ENCODE data around the gene GSTA3. TPM values are rescaled to one million over a fixed set of nuclear protein-coding genes. Genes with fewer than 3 reads are reported as not detected.
"Not testable (repeated sequence)": the region's sequence is repeated elsewhere in the genome, so short reads cannot be mapped to it uniquely, and the experiment has no call there.

The GSTA3 gene
- not detected for total RNA-seq

DNA sequence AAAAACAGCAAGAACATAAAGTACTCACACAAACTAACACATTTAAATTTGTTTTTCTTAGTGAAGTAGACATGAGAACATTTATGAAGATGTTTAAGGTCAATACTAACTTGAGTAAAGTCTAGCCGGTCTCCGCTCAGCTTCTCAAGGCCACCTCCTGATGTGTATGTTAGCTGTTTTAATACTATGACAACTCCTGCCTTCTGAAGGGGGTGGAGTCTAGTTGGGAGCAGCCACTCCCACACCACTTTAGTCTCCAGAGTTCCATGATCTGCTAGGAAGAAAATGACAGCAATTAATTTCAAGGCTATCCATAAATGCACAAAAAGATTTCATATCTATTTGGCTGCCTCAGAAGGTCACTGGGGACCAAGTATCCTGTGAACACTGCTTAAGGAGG lies at the start of gene GSTA3:
Gene GSTA3 (minus strand): TSS at position 168 of the 400 bp plus-strand sequence. CDS start 3,864 bp downstream, outside the sequence.
- WGBS, result 93% methylated on average over 2 of the region's 2 CpGs
- no peaks in the 10 kb centered on the region for H3K27me3 ChIP-seq
- no peaks in the 10 kb centered on the region for H3K36me3 ChIP-seq
- no peak for DNase-seq (ENCODE audit: extremely low spot score)
- H3K27ac ChIP-seq (replicated peaks in 1 of 4), result no peak within 1 kb of the TSS
- TF ChIP-seq POLR2A (IDR thresholded peaks at IDR 0.05; ENCODE audit: low read depth) (no peak), EP300 (IDR thresholded peaks at IDR 0.05) (no peak)
- H3K4me3 ChIP-seq, result no peak within 1 kb of the TSS
- H3K4me1 ChIP-seq, result no peaks in the 10 kb centered on the region
- intact Hi-C loops (cut with DNase I), result no loop called here
- H3K9me3 ChIP-seq, result no peaks in the 10 kb centered on the region

DNA sequence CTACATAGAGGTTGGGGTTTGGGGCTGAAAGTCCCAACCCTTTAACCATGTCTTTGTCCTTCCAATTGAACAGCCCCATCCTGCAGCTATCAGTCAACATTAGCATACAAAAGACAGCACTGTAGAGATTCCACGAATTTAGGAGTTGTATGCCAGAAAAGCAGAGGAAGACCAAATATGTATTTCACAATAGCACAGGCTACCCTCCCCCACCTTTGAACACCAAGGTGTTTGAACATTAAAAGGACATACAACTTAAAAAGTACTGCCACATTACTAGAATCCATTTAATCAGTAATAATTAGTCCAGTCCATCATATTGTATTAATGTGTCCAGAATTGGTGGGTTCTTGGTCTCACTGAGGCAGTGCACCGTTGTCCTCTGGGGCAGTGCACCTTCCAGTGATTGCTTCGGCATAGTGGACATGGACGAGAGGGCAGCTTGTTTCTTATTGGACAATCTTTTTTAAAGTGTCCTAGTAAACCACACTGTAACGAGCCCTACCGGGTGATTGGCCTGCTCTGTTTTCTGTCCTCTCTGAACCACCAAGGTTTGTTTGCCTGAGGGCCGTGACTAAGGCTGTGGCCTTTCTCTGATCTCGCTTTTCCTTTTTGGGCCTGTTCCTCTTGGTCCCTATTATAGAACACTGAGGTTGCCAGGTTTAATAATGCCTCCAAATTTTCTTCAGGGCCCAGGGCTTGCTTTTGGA lies 49.2 kb upstream of the GSTA3 start:
- Histone ChIP-seq H3K27me3 (no peaks in the 10 kb centered on the region), H3K27ac (replicated peaks in 1 of 4) (no peak overlapping the region), H3K36me3 (no peaks in the 10 kb centered on the region), H3K9me3 (peaks cover 0 to 5% (median 0%) of the 10 kb centered on the region in 4 donors), H3K4me1 (no peaks in the 10 kb centered on the region), H3K4me3 (no peak overlapping the region)
- TF ChIP-seq EP300 (IDR thresholded peaks at IDR 0.05) (no peak), POLR2AphosphoS5 (IDR thresholded peaks at IDR 0.05) (no peak), POLR2A (IDR thresholded peaks at IDR 0.05; ENCODE audit: low read depth) (no peak)
- TF ChIP-seq, protein P1, sequence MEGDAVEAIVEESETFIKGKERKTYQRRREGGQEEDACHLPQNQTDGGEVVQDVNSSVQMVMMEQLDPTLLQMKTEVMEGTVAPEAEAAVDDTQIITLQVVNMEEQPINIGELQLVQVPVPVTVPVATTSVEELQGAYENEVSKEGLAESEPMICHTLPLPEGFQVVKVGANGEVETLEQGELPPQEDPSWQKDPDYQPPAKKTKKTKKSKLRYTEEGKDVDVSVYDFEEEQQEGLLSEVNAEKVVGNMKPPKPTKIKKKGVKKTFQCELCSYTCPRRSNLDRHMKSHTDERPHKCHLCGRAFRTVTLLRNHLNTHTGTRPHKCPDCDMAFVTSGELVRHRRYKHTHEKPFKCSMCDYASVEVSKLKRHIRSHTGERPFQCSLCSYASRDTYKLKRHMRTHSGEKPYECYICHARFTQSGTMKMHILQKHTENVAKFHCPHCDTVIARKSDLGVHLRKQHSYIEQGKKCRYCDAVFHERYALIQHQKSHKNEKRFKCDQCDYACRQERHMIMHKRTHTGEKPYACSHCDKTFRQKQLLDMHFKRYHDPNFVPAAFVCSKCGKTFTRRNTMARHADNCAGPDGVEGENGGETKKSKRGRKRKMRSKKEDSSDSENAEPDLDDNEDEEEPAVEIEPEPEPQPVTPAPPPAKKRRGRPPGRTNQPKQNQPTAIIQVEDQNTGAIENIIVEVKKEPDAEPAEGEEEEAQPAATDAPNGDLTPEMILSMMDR (IDR thresholded peaks at IDR 0.05), result no peak
- 59% methylated on average over 8 of the region's 8 CpGs for WGBS
- peak; percentile 68 for DNase-seq (ENCODE audit: extremely low spot score)
- intact Hi-C loops (cut with DNase I), result no loop called here

DNA sequence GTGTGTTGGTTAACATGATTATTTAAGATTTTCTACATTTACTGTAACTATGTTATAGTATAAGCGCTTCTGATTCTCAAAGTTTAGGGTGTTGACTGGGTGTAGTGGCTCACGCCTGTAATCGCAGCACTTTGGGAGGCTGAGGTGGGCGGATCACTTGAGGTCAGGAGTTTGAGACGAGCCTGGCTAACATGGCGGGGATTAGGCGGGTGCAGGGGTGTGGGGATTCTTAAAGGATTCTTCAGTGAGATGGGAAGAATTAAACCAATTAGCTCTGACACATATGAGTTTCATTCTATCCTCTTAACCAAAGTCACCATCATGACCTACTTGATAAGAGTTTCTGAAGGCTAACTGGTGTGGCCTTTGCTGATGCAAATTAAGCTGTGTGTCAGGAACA lies 46.4 kb upstream of the GSTA3 start:
- intact Hi-C loops (cut with DNase I), result no loop called here
- H3K4me1 ChIP-seq, result no peaks in the 10 kb centered on the region
- no peak overlapping the region for H3K4me3 ChIP-seq
- DNase-seq (ENCODE audit: extremely low spot score), result peak; percentile 68
- TF ChIP-seq POLR2AphosphoS5 (IDR thresholded peaks at IDR 0.05), result no peak
- no peak for TF ChIP-seq POLR2A (IDR thresholded peaks at IDR 0.05; ENCODE audit: low read depth)
- TF ChIP-seq EP300 (IDR thresholded peaks at IDR 0.05), result no peak
- TF ChIP-seq, protein P1 (IDR thresholded peaks at IDR 0.05), result no peak
- H3K27me3 ChIP-seq, result no peaks in the 10 kb centered on the region
- H3K36me3 ChIP-seq, result no peaks in the 10 kb centered on the region
- WGBS, result 95% methylated on average over 7 of the region's 7 CpGs
- H3K27ac ChIP-seq (replicated peaks in 1 of 4), result no peak overlapping the region
- H3K9me3 ChIP-seq, result no peaks in the 10 kb centered on the region

DNA sequence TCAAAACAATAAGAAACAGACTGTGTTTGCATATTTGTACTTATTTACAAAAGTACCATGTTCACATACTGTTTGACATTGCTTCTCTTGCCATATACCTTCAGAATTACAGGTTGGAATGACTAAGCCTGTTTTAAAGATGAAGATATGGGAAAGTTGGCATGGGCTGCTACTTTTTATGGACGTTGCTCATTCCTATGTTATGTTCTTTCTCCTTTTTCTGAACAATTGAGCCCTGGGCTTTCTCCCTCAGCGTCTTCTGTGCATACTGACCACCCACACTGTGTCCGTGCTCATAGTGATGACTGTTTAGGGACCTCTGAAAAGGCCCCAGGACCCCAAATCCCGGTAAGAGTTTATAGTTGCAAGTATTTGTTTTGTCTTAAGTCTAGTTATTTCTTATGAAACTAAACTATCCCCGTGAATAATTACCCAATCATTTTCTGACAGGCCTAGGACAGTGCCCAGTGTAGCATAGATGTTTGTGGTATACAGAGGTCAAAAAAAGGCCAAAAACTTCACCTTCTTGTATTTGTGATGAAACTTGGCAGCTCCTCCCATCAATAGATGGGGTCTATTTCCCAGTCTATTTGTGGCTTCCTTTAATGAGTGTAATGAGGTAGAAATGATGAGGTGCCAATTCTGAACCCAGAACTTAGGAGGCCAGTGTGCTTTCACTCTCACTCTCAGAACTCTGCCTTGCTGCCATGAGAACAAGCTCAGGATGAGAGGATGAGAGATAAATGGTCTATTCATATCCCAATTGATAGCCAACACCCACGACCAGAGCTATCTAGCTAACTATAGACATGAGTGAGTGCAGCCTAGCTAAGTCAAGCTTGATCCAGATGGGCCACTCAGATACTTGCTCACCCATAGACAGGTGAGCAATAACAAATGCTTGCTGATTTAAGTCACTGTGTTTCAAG lies 44.7 kb upstream of the GSTA3 start:
- Histone ChIP-seq H3K27ac (replicated peaks in 1 of 4) (no peak overlapping the region), H3K9me3 (no peaks in the 10 kb centered on the region), H3K4me1 (no peaks in the 10 kb centered on the region), H3K4me3 (no peak overlapping the region), H3K36me3 (no peaks in the 10 kb centered on the region), H3K27me3 (no peaks in the 10 kb centered on the region)
- TF ChIP-seq POLR2AphosphoS5 (IDR thresholded peaks at IDR 0.05), result no peak
- no peak for TF ChIP-seq EP300 (IDR thresholded peaks at IDR 0.05)
- 73% methylated on average over 6 of the region's 6 CpGs for WGBS
- no peak for DNase-seq (ENCODE audit: extremely low spot score)
- intact Hi-C loops (cut with DNase I), result no loop called here

DNA sequence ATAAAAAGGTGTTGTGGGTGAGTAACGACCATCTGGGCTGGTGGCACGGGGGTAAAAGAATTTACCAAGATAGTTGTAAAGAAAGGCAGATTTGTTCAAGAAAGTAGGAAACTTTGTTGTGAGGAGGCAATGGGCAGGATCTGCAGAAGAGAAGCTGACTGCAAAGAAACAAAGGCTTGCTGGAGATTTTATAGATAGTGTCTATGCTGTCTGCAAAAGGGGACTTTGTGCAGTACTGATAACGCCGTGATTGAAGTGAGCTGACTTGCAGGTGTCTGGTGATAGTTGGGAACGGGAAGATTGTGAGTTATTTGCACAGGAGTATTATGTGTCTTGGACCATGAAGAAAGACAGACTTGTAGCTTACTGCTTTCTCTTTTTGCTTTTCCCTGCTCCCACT lies 36.8 kb upstream of the GSTA3 start:
- H3K36me3 ChIP-seq, result no peaks in the 10 kb centered on the region
- DNase-seq (ENCODE audit: extremely low spot score), result no peak
- 32% methylated on average over 5 of the region's 5 CpGs for WGBS
- H3K9me3 ChIP-seq, result no peaks in the 10 kb centered on the region
- no peaks in the 10 kb centered on the region for H3K4me1 ChIP-seq
- no peak overlapping the region for H3K4me3 ChIP-seq
- intact Hi-C loops (cut with DNase I), result no loop called here
- no peaks in the 10 kb centered on the region for H3K27me3 ChIP-seq
- H3K27ac ChIP-seq (replicated peaks in 1 of 4), result no peak overlapping the region
- TF ChIP-seq POLR2A (IDR thresholded peaks at IDR 0.05; ENCODE audit: low read depth) (no peak), EP300 (IDR thresholded peaks at IDR 0.05) (no peak), POLR2AphosphoS5 (IDR thresholded peaks at IDR 0.05) (no peak)
- TF ChIP-seq, protein P1 (IDR thresholded peaks at IDR 0.05), result no peak

DNA sequence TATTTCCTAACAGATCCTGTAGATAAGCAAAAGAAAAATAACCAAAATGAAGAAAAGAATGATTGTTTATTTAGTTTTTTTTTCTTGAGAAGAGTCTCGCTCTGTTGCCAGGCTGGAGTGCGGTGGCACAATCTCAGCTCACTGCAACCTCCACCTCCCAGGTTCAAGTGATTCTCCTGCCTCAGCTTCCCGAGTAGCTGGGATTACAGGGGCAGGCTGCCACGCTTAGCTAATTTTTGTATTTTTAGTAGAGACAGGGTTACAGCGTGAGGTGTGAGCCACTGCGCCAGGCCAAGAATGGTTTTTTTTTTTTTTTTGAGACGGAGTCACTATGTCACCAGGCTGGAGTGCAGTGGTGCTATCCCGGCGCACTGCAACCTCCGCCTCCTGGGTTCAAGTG lies 33.3 kb upstream of the GSTA3 start:
- H3K4me3 ChIP-seq; intact Hi-C loops (cut with DNase I): not testable (repeated sequence)
- WGBS, result 87% methylated on average over 10 of the region's 10 CpGs

More for the DNA sequence above, 33.3 kb upstream of the GSTA3 start:
- H3K36me3 ChIP-seq; H3K4me1 ChIP-seq; H3K27ac ChIP-seq (replicated peaks in 1 of 4); H3K27me3 ChIP-seq; DNase-seq (ENCODE audit: extremely low spot score); H3K9me3 ChIP-seq: not testable (repeated sequence)

Data from esophagus muscularis mucosa (tissue), 4 donors.